Fibroblast of the aortic adventitia (primary cell): ENCODE measurements around the gene IKZF1. TPM values are rescaled to one million over a fixed set of nuclear protein-coding genes. Genes with fewer than 3 reads are reported as not detected.

Source experiments
- DNase-seq: peaks from one replicate; pipeline ENCODE4 v3.0.0-alpha.2; 2010; ENCODE audit warnings: low read depth
- H3K4me3 ChIP-seq: 2 replicates; pipeline ENCODE4 v1.5.1; 2011; ENCODE audit warnings: low read depth, mild to moderate bottlenecking, control low read depth, low read length, moderate library complexity
- CTCF ChIP-seq: IDR thresholded peaks from 2 replicates; pipeline ENCODE4 v1.5.1; 2011; ENCODE audit warnings: mild to moderate bottlenecking, low read length, control low read depth, inconsistent platforms; ENCODE audit not compliant: insufficient read depth
- total RNA-seq: library from RNA; depleted of rRNA; stranded (reverse); fragments of >200 nt; gene quantifications from 2 replicates; pipeline ENCODE4 v1.2.3, GENCODE V29; 2012; ENCODE audit warnings: low replicate concordance

The IKZF1 gene
- total RNA-seq, 1 donor, result not detected

- DNase-seq, result no peak
- peak; percentile 28 for TF ChIP-seq CTCF
These were observed 64.9 kb downstream of the IKZF1 start for GRCh38 chr7:50369143-50370026.

GRCh38 chr7:50370884-50371283 is 66.4 kb downstream of the IKZF1 start:
- no peak for DNase-seq
- no peak overlapping the region for H3K4me3 ChIP-seq
- TF ChIP-seq CTCF, result no peak

More at GRCh38 chr7:50369143-50370026, 64.9 kb downstream of the IKZF1 start:
- no peak overlapping the region for H3K4me3 ChIP-seq

GRCh38 chr7:50371551-50372021 is 67.1 kb downstream of the IKZF1 start:
- no peak for DNase-seq
- no peak overlapping the region for H3K4me3 ChIP-seq
- no peak for TF ChIP-seq CTCF

GRCh38 chr7:50372923-50373322 is 68.4 kb downstream of the IKZF1 start:
- no peak overlapping the region for H3K4me3 ChIP-seq
- DNase-seq, result no peak
- TF ChIP-seq CTCF, result no peak

GRCh38 chr7:50376056-50376820 is 71.7 kb downstream of the IKZF1 start:
- no peak for DNase-seq
- TF ChIP-seq CTCF, result no peak
- no peak overlapping the region for H3K4me3 ChIP-seq

- no peak for TF ChIP-seq CTCF
- no peak overlapping the region for H3K4me3 ChIP-seq
These were observed 72.8 kb downstream of the IKZF1 start for GRCh38 chr7:50377356-50377755.

More at GRCh38 chr7:50377356-50377755, 72.8 kb downstream of the IKZF1 start:
- DNase-seq, result no peak
